CD8-positive, alpha-beta memory T cell (primary cell): ENCODE results near the gene APOBEC3C. TPM values are rescaled to one million over a fixed set of nuclear protein-coding genes. Genes with fewer than 3 reads are reported as not detected.
"Not testable (repeated sequence)": the region's sequence is repeated elsewhere in the genome, so short reads cannot be mapped to it uniquely, and the experiment has no call there.

Experiments used
- CTCF ChIA-PET: fragments of 350-600 bp; sonication (Branson Sonifier 250); formaldehyde crosslinking; loops from one replicate; lab custom pipeline; 2021; ENCODE audit warnings: antibody characterized with exemption; lab: Charles Lee
- POLR2A ChIA-PET: fragments of 350-600 bp; sonication (Branson Sonifier 250); formaldehyde crosslinking; loops from one replicate; lab custom pipeline; 2021; ENCODE audit warnings: antibody characterized with exemption; lab: Charles Lee
- DNase-seq, 5 donors: peaks; one replicate each; pipeline versions ENCODE4 v3.0.0 to v3.0.0-alpha.2; 2020 to 2022; ENCODE audit warnings: mixed read lengths in 1 of 5
- H3K27ac ChIP-seq: one replicate; pipeline ENCODE4 v1.7.0; 2013; ENCODE audit warnings: low read depth, mild to moderate bottlenecking, low read length, moderate library complexity
- H3K27me3 ChIP-seq: 2 replicates; pipeline ENCODE4 v1.7.0; 2013; ENCODE audit warnings: low read length, mild to moderate bottlenecking; ENCODE audit not compliant: insufficient read depth, poor library complexity, severe bottlenecking
- H3K36me3 ChIP-seq: 2 replicates; pipeline ENCODE4 v1.7.0; 2013; ENCODE audit warnings: mild to moderate bottlenecking, low read length, moderate library complexity; ENCODE audit not compliant: insufficient read depth
- H3K4me1 ChIP-seq: 2 replicates; pipeline ENCODE4 v1.7.0; 2013; ENCODE audit warnings: mild to moderate bottlenecking, low read length, moderate library complexity; ENCODE audit not compliant: insufficient read depth
- H3K4me3 ChIP-seq: 2 replicates; pipeline ENCODE4 v1.7.0; 2013; ENCODE audit warnings: mild to moderate bottlenecking, low read length
- H3K9me3 ChIP-seq: 2 replicates; pipeline ENCODE4 v1.7.0; 2013; ENCODE audit warnings: mild to moderate bottlenecking, low read length
- H3K27ac Mint-ChIP-seq, 8 donors: one replicate each; pipeline ENCODE4 v1.8.0; 2020 to 2021; ENCODE audit warnings: mixed read lengths in 8 of 8, mild to moderate bottlenecking in 6 of 8, inconsistent platforms in 3 of 8, moderate library complexity in 3 of 8
- H3K27me3 Mint-ChIP-seq, 2 donors: one replicate each; pipeline ENCODE4 v1.8.0; 2020 to 2021; ENCODE audit warnings: mixed read lengths in 2 of 2, mild to moderate bottlenecking in 1 of 2, moderate library complexity in 1 of 2
- H3K36me3 Mint-ChIP-seq, 3 donors: one replicate each; pipeline ENCODE4 v1.8.0; 2020 to 2021; ENCODE audit warnings: mixed read lengths in 3 of 3, inconsistent platforms in 1 of 3, mild to moderate bottlenecking in 1 of 3
- H3K4me1 Mint-ChIP-seq, 3 donors: one replicate each; pipeline ENCODE4 v1.8.0; 2020 to 2021; ENCODE audit warnings: mixed read lengths in 3 of 3, inconsistent platforms in 1 of 3, mild to moderate bottlenecking in 1 of 3
- H3K4me3 Mint-ChIP-seq, 7 donors: one replicate each; pipeline ENCODE4 v1.8.0; 2020 to 2021; ENCODE audit warnings: mixed read lengths in 7 of 7, mild to moderate bottlenecking in 6 of 7, moderate library complexity in 4 of 7, inconsistent platforms in 2 of 7
- H3K9me3 Mint-ChIP-seq, 5 donors: one replicate each; pipeline ENCODE4 v1.8.0; 2020 to 2022; ENCODE audit warnings: mixed read lengths in 5 of 5, mild to moderate bottlenecking in 3 of 5, moderate library complexity in 2 of 5, inconsistent platforms in 1 of 5
- polyA plus RNA-seq: library from polyadenylated mRNA; unstranded; fragments of 300-500 nt; fragmentation: Illumina TruSeq; gene quantifications from one replicate; pipeline ENCODE4 v1.2.3, GENCODE V29; 2021
- total RNA-seq, 2 experiments: library from RNA; stranded (reverse); gene quantifications; one replicate each; pipeline ENCODE4 v1.2.3, GENCODE V29; 2021

Gene APOBEC3C
- total and polyA plus RNA-seq, 3 experiments from 2014 or later, result 133 to 255 (median 138) TPM

GRCh38 chr22:39040155-39040537, 26.1 kb downstream of the APOBEC3C start:
- peak overlapping the region; percentile 50 to 93 (median 88) for H3K4me3 Mint-ChIP-seq
- H3K9me3 Mint-ChIP-seq, H3K36me3 ChIP-seq, DNase-seq, H3K27me3 ChIP-seq, H3K9me3 ChIP-seq, H3K4me3 ChIP-seq, CTCF ChIA-PET, H3K27me3 Mint-ChIP-seq: not testable (repeated sequence)
- POLR2A ChIA-PET, result interaction anchor here (1.2 kb wide), 1 partner anchor 170 kb away, joined by 4 read pairs; no protein-coding TSS in a partner anchor
- Histone ChIP-seq H3K27ac (peak overlapping the region; percentile 43), H3K4me1 (peaks cover 16% of the 10 kb centered on the region)
- peaks cover 30 to 46% (median 36%) of the 10 kb centered on the region in 3 donors for H3K4me1 Mint-ChIP-seq
- peaks cover 0 to 17% (median 3%) of the 10 kb centered on the region in 3 donors for H3K36me3 Mint-ChIP-seq
- H3K27ac Mint-ChIP-seq, result peak overlapping the region; percentile 77 to 96 (median 94)

- CTCF ChIA-PET, result not testable (repeated sequence)
- H3K4me1 Mint-ChIP-seq, result peaks cover 32 to 52% (median 42%) of the 10 kb centered on the region in 3 donors
- POLR2A ChIA-PET, result interaction anchor here (1.2 kb wide), 1 partner anchor 170 kb away, joined by 4 read pairs; no protein-coding TSS in a partner anchor
Measured at GRCh38 chr22:39040538-39041296, 26.7 kb downstream of the APOBEC3C start, which contains the start of gene APOBEC3F. Gene APOBEC3F (plus strand): TSS chr22:39040864. CDS start chr22:39040961, 97 bp downstream.

GRCh38 chr22:39041908-39042307, 27.9 kb downstream of the APOBEC3C start:
- DNase-seq, result no peak
- ChIA-PET CTCF (no interaction called here), POLR2A (interaction anchor here (0.7 kb wide), 1 partner anchor 27 kb away, joined by 6 read pairs; no protein-coding TSS in a partner anchor)
- H3K4me1 Mint-ChIP-seq, result peaks cover 38 to 59% (median 50%) of the 10 kb centered on the region in 3 donors
- no peaks in the 10 kb centered on the region for H3K9me3 Mint-ChIP-seq
- peak overlapping the region; percentile 61 for H3K27ac ChIP-seq
- peak overlapping the region; percentile 81 to 98 (median 94) for H3K27ac Mint-ChIP-seq
- H3K9me3 ChIP-seq, result no peaks in the 10 kb centered on the region
- peak overlapping the region; percentile 86 to 93 (median 90) for H3K4me3 Mint-ChIP-seq
- no peaks in the 10 kb centered on the region for H3K36me3 ChIP-seq
- H3K4me1 ChIP-seq, result peaks cover 16% of the 10 kb centered on the region
- H3K27me3 Mint-ChIP-seq, result peaks cover 0 to 2% of the 10 kb centered on the region in 2 donors
- H3K4me3 ChIP-seq, result peak overlapping the region; percentile 80
- no peaks in the 10 kb centered on the region for H3K27me3 ChIP-seq
- peaks cover 0 to 33% (median 3%) of the 10 kb centered on the region in 3 donors for H3K36me3 Mint-ChIP-seq

More at GRCh38 chr22:39040538-39041296, 26.7 kb downstream of the APOBEC3C start, which contains the start of gene APOBEC3F:
- H3K9me3 ChIP-seq, H3K36me3 ChIP-seq, H3K27me3 ChIP-seq, H3K9me3 Mint-ChIP-seq, H3K27me3 Mint-ChIP-seq: not testable (repeated sequence)
- peak; percentile 62 to 89 (median 70) for DNase-seq
- H3K4me3 Mint-ChIP-seq, result peak within 1 kb of the TSS; percentile 86 to 93 (median 90)
- peaks cover 16% of the 10 kb centered on the region for H3K4me1 ChIP-seq
- peaks cover 0 to 23% (median 3%) of the 10 kb centered on the region in 3 donors for H3K36me3 Mint-ChIP-seq
- H3K27ac ChIP-seq, result peak within 1 kb of the TSS; percentile 61
- peak within 1 kb of the TSS; percentile 92 to 98 (median 94) for H3K27ac Mint-ChIP-seq
- H3K4me3 ChIP-seq, result peak within 1 kb of the TSS; percentile 80

GRCh38 chr22:39043063-39043462, 29.0 kb downstream of the APOBEC3C start:
- H3K4me3 ChIP-seq, H3K27me3 Mint-ChIP-seq, DNase-seq, H3K36me3 ChIP-seq, CTCF ChIA-PET, H3K9me3 ChIP-seq, H3K27ac ChIP-seq, H3K27me3 ChIP-seq, H3K9me3 Mint-ChIP-seq: not testable (repeated sequence)
- POLR2A ChIA-PET, result interaction anchor here (0.6 kb wide), 1 partner anchor 1003 kb away, joined by 4 read pairs; no protein-coding TSS in a partner anchor
- peak overlapping the region in 5 of 7 donors; percentile 23 to 66 (median 51) for H3K4me3 Mint-ChIP-seq
- H3K27ac Mint-ChIP-seq, result peak overlapping the region in 2 of 8 donors; percentile 23 to 94
- H3K36me3 Mint-ChIP-seq, result peaks cover 0 to 38% (median 3%) of the 10 kb centered on the region in 3 donors
- H3K4me1 Mint-ChIP-seq, result peaks cover 37 to 59% (median 42%) of the 10 kb centered on the region in 3 donors
- H3K4me1 ChIP-seq, result peaks cover 16% of the 10 kb centered on the region

GRCh38 chr22:39045136-39045535, 31.1 kb downstream of the APOBEC3C start:
- Mint-ChIP-seq H3K4me1 (peaks cover 34 to 54% (median 39%) of the 10 kb centered on the region in 3 donors), H3K27ac (peak overlapping the region in 4 of 8 donors; percentile 27 to 83 (median 66)), H3K36me3 (peaks cover 0 to 38% (median 3%) of the 10 kb centered on the region in 3 donors)
- H3K27me3 ChIP-seq, H3K4me3 ChIP-seq, H3K27ac ChIP-seq, H3K4me3 Mint-ChIP-seq, H3K9me3 Mint-ChIP-seq, H3K9me3 ChIP-seq, CTCF ChIA-PET, H3K27me3 Mint-ChIP-seq, H3K36me3 ChIP-seq, POLR2A ChIA-PET, DNase-seq: not testable (repeated sequence)
- peaks cover 16% of the 10 kb centered on the region for H3K4me1 ChIP-seq

- H3K4me3 Mint-ChIP-seq, H3K9me3 ChIP-seq, H3K27me3 Mint-ChIP-seq, H3K27ac ChIP-seq, POLR2A ChIA-PET, H3K4me3 ChIP-seq, H3K27me3 ChIP-seq, H3K4me1 ChIP-seq, H3K9me3 Mint-ChIP-seq, H3K36me3 ChIP-seq, DNase-seq, H3K27ac Mint-ChIP-seq: not testable (repeated sequence)
- peaks cover 0 to 28% (median 0%) of the 10 kb centered on the region in 3 donors for H3K36me3 Mint-ChIP-seq
- H3K4me1 Mint-ChIP-seq, result peaks cover 16 to 27% (median 18%) of the 10 kb centered on the region in 3 donors
- CTCF ChIA-PET, result interaction anchor here (0.6 kb wide), 1 partner anchor 375 kb away, joined by 3 read pairs; no protein-coding TSS in a partner anchor
Measured at GRCh38 chr22:39049486-39049885, 35.4 kb downstream of the APOBEC3C start.

GRCh38 chr22:39051844-39052495, 37.9 kb downstream of the APOBEC3C start:
- H3K4me3 ChIP-seq, H3K4me3 Mint-ChIP-seq, H3K9me3 Mint-ChIP-seq, CTCF ChIA-PET, H3K27me3 ChIP-seq, H3K27ac ChIP-seq, H3K4me1 ChIP-seq, H3K4me1 Mint-ChIP-seq, H3K9me3 ChIP-seq, H3K36me3 Mint-ChIP-seq, H3K27me3 Mint-ChIP-seq, DNase-seq, POLR2A ChIA-PET, H3K36me3 ChIP-seq: not testable (repeated sequence)
- H3K27ac Mint-ChIP-seq, result peak overlapping the region in 1 of 8 donors; percentile 23
